ENCODE data around the gene MIAT.

MIAT gene

DNA sequence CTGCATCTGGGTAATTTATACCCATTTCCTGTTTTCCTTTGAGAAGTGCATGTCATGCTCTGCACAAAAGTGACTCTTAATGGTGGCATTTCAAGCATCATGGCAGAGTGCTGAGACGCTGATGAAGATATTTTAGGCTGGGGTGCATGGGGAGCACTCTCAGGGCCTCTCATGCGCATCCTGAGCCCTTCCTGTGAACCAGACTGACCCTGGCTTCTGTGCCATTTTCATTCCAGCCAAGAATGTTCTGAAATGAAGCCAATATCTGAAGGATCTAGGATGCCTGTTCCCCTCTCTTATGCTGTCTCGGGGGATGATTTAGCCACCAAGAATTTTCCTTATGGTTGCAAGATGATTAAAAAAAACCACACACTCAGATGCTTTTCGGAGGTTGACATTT, 61.5 kb downstream of the MIAT start:
- Histone ChIP-seq H3K36me3 (ENCODE audit: control insufficient read depth, insufficient read depth, low read length) (no peaks in the 10 kb centered on the region), H3K4me2 (ENCODE audit: low read length) (no peak overlapping the region), H3K79me2 (no peaks in the 10 kb centered on the region), H3K9me3 (ENCODE audit: control insufficient read depth, low read length) (no peaks in the 10 kb centered on the region), H3K9ac (no peak overlapping the region), H3K4me1 (no peaks in the 10 kb centered on the region), H3K4me3 (ENCODE audit: low read depth, low read length) (no peak overlapping the region), H3K27ac (no peak overlapping the region), H3K27me3 (ENCODE audit: control insufficient read depth, insufficient read depth, low read length) (no peaks in the 10 kb centered on the region), H2AFZ (no peak overlapping the region)
- no peak for TF ChIP-seq CTCF (IDR thresholded peaks at IDR 0.05)

GRCh38 chr22:26722159-26722558, 64.8 kb downstream of the MIAT start:
- no peaks in the 10 kb centered on the region for H3K36me3 ChIP-seq (ENCODE audit: control insufficient read depth, insufficient read depth, low read length)
- H3K4me1 ChIP-seq, result no peaks in the 10 kb centered on the region
- no peak for TF ChIP-seq CTCF (IDR thresholded peaks at IDR 0.05)
- no peaks in the 10 kb centered on the region for H3K27me3 ChIP-seq (ENCODE audit: control insufficient read depth, insufficient read depth, low read length)
- no peak overlapping the region for H3K9ac ChIP-seq
- H3K4me2 ChIP-seq (ENCODE audit: low read length), result no peak overlapping the region
- H2AFZ ChIP-seq, result no peak overlapping the region
- H3K79me2 ChIP-seq, result no peaks in the 10 kb centered on the region
- no peak overlapping the region for H3K4me3 ChIP-seq (ENCODE audit: low read depth, low read length)
- H3K9me3 ChIP-seq (ENCODE audit: control insufficient read depth, low read length), result no peaks in the 10 kb centered on the region
- H3K27ac ChIP-seq, result no peak overlapping the region

DNA sequence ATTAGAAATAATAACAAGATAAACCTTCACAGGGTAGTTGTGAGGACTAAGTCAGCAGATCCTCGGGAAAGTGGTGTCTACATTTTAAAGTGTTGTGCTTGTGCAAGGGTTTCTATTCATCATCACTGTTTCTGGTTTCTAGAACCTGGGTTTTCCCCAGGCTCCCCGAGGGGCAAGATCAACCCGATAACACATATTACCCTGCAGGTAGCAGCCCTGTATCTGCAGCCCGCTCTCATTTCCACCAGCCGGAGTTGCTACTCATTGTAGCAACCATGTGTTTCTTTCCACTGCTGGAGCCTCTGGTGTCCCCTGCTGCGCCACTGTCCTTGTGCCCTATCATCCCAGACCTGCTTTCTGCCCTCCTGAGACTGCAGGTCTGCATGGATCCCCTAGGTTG, 67.0 kb downstream of the MIAT start:
- H3K9ac ChIP-seq, result no peak overlapping the region
- no peak overlapping the region for H2AFZ ChIP-seq
- TF ChIP-seq CTCF (IDR thresholded peaks at IDR 0.05), result no peak
- no peak overlapping the region for H3K4me2 ChIP-seq (ENCODE audit: low read length)
- no peaks in the 10 kb centered on the region for H3K27me3 ChIP-seq (ENCODE audit: control insufficient read depth, insufficient read depth, low read length)
- H3K27ac ChIP-seq, result no peak overlapping the region
- no peaks in the 10 kb centered on the region for H3K79me2 ChIP-seq
- no peaks in the 10 kb centered on the region for H3K4me1 ChIP-seq
- H3K9me3 ChIP-seq (ENCODE audit: control insufficient read depth, low read length), result no peaks in the 10 kb centered on the region
- H3K36me3 ChIP-seq (ENCODE audit: control insufficient read depth, insufficient read depth, low read length), result no peaks in the 10 kb centered on the region
- no peak overlapping the region for H3K4me3 ChIP-seq (ENCODE audit: low read depth, low read length)

- no peak for TF ChIP-seq CTCF (IDR thresholded peaks at IDR 0.05)
- no peaks in the 10 kb centered on the region for H3K4me1 ChIP-seq
- H3K4me3 ChIP-seq (ENCODE audit: low read depth, low read length), result no peak overlapping the region
- H3K9ac ChIP-seq, result no peak overlapping the region
- H3K27ac ChIP-seq, result no peak overlapping the region
- no peaks in the 10 kb centered on the region for H3K27me3 ChIP-seq (ENCODE audit: control insufficient read depth, insufficient read depth, low read length)
- H2AFZ ChIP-seq, result no peak overlapping the region
- H3K79me2 ChIP-seq, result no peaks in the 10 kb centered on the region
- no peak overlapping the region for H3K4me2 ChIP-seq (ENCODE audit: low read length)
- H3K36me3 ChIP-seq (ENCODE audit: control insufficient read depth, insufficient read depth, low read length), result no peaks in the 10 kb centered on the region
- no peaks in the 10 kb centered on the region for H3K9me3 ChIP-seq (ENCODE audit: control insufficient read depth, low read length)
Observed at GRCh38 chr22:26725012-26725676, 67.8 kb downstream of the MIAT start.

All from parathyroid adenoma (tissue), 2 donors.